Ovary (tissue), 3 donors: Measurements from ENCODE around the gene KCTD5.

ENCODE experiments used
- CTCF ChIP-seq, 3 donors: fragments of 450-650 bp in 2 of 3; fragments of 200-600 bp in 1 of 3; IDR thresholded peaks; one replicate each; pipeline versions ENCODE4 v1.5.1 to v1.8.0; 2016 to 2022; ENCODE audit warnings: antibody characterized with exemption in 3 of 3, mild to moderate bottlenecking in 1 of 3
- POLR2A ChIP-seq: fragments of 450-650 bp; IDR thresholded peaks from one replicate; pipeline ENCODE4 v1.6.1; 2017; ENCODE audit warnings: antibody characterized with exemption, mild to moderate bottlenecking, moderate library complexity
- donor health status: DM: no; HTN: no; CAD: no.

- no peak for TF ChIP-seq CTCF (IDR thresholded peaks at IDR 0.05)
- TF ChIP-seq POLR2A: no peak
Measured at GRCh38 chr16:2656985-2657384, 25.3 kb upstream of the KCTD5 start.
